GM21423 (cell line): ENCODE data around the gene BBX.

Experiments
- ATAC-seq: cut with Tn5 transposase; IDR thresholded peaks from one replicate; pipeline ENCODE4 v1.9.1; 2021; ENCODE audit warnings: mild to moderate bottlenecking, moderate library complexity; ENCODE audit not compliant: unreplicated experiment

BBX gene

DNA sequence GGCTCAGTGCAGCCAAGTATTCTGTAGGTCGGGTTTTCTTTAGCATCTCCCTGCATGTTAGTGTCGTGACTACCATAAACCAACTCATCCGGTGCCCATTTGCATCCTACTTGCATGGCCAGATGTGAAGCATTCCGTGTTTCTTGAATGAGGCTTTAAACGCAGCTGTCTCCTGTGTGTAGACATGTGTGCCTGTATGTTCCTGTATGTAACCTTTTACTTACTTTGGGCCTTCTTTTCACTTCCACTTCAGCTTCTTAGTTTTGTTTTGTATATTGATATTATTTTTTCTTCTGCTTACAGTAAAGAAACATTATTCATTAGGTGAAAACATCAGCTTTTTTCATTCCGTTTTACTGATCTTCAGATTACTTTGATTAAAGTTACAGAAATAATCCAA, 267.9 kb downstream of the BBX start:
- ATAC-seq = no peak

DNA sequence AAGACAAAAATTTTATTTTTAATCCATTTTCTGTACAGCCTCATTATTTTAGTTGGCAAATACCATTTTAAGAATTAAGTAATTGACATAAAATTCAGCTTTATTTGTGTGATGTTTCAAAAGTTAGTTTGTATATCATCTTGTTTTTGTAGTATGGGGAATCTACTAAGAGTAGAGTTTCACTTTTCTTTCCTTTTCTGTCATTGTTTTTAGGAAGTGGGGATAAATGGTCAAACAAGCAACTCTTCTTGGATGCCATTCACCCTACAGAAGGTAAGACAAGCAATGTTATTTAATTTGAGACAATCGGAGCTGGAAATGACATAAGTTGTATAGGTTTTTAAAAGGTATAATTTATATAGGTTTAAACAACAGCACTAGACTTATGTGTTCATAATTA, 268.3 kb downstream of the BBX start:
- no peak for ATAC-seq

DNA sequence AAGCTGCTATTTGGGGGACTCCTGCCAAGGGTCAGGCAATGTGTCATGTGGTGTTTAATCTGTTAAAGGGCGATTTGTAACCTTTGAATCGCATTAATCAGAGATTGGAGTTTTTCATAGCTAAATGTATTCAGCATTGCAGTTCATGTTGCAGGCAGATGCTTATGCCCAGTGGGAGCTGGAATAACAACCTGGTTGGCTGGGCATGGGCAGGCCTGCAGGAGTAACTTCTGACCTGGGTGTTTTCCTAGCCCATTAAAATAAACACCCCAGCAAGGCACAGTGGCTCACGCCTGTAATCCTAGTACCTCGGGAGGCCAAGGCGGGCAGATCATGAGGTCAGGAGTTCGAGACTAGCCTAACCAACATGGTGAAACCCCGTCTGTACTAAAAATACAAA, 268.7 kb downstream of the BBX start:
- ATAC-seq = no peak

GRCh38 chr3:107794664-107795443, 272.1 kb downstream of the BBX start:
- no peak for ATAC-seq

GRCh38 chr3:107795514-107796094, 272.8 kb downstream of the BBX start:
- peak; percentile 62 for ATAC-seq

- ATAC-seq = no peak
These were observed 274.0 kb downstream of the BBX start for GRCh38 chr3:107796791-107797190.

DNA sequence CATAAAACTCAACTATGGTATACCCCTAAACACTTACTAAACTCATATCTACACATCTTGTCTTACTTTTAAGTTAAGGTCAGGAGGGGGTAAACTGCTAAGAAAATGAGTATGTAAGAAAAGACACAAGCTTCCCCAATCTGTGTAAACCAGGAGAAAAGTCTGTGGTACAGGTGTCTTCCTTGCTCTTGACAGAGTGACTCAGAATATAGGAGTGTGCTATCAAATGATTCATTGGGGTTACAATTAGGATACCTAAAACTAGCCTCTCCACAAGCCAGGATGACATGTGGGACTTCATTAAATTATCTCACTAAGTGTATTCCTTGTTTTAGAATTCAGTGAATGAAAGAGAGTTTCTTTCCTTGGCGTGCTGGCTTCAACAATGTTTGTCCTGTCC, 274.8 kb downstream of the BBX start:
- ATAC-seq = no peak

- no peak for ATAC-seq
These were observed 275.6 kb downstream of the BBX start for GRCh38 chr3:107798381-107798780.

DNA sequence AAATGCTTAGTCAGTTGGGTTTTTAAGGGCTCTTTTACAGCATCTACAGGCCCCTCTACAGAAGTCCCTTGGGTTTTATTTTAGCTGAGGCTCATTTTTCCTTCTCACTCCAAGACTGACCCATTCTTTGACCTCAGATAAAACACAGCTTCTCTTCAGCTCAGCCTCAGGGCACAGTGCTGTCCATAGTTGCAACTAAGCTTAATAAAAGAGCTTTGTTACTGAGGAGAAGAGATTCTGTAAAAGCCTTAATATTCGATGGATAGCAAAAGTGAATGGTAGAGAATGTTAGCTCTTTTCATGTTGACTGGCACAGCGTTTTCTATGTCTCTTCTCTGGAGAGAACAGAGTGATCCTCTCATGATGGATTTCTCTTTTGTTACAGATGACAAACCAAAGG, 277.9 kb downstream of the BBX start:
- no peak for ATAC-seq

DNA sequence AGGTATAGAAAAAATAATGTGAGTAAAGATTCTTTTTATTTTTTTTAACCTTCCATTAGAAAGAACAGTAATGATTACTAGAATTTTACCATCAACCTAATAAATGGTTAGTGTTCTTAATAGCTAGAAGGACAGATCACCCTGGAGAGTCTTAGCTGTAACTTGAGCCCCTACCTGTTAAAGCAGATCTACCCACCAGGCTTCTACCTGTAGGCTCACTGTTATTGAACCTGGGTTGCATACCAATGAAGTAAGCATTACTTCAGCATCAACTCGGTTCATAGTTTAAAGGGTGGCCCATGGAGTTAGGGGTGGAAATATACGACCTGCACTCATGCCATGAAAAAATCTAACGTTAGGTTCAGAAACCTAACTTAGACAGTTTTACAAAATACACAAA, 280.4 kb downstream of the BBX start:
- ATAC-seq = no peak

DNA sequence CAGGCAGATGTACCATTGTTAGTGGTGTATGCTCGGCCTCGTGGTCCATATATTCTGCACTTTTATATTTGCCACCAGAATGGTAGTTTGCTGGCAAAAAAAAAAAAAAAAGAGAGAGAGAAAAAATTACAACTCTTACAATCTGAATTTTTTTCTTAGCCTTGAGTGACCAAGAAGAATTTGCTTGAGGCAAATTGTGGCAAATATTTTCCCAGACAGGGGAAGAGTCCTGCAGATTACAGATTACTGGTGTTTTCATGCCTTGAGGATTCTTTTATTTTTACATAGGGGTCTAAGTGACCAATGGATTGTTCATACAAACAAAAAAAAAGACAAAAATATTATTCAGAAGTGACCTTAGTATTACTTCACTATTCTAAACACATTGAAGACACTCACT, 283.3 kb downstream of the BBX start:
- ATAC-seq = no peak

DNA sequence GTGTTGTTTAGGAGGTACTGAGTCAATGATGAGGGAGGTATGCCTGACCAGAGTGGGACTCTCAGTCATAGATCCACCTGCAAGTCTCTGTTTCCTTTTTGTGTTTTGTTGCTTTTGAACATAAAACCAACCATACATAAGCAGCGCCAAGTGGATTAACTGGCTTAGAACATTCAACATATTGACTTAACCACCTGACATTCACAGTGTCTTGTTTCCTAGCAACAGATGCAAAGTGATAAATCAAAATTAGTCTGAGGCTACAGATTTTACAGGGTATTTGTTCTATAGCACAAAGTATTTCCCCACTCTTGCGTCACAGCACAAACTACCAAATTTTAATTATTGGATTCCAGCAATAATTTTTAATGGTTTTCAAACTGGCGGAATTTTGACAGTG, 283.8 kb downstream of the BBX start:
- no peak for ATAC-seq

- ATAC-seq = peak; percentile 64
These were observed 287.7 kb downstream of the BBX start for GRCh38 chr3:107810171-107811071.

- no peak for ATAC-seq
These were observed 290.3 kb downstream of the BBX start for GRCh38 chr3:107813026-107813425.

GRCh38 chr3:107816107-107816506, 293.3 kb downstream of the BBX start:
- ATAC-seq = no peak

GRCh38 chr3:107817076-107817475, 294.3 kb downstream of the BBX start:
- ATAC-seq = no peak

DNA sequence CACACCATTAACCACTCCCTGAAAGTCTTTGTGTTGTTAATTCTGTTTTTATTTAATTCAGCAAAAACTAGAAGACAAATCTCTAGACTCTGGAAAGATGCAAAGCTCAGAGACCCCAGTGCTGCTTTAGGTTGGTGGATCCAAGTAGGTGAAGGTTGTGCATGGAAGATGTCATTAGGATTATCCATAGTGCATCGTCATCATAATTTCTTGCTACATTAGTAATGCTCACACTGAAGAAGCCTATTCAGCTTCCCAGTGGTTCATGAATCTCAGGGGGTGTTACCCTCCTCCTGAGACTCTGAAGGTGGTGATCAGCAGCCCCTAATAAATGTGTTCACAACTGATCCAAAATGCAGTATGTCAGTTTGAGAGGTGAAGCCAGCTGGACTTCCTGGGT, 295.3 kb downstream of the BBX start:
- no peak for ATAC-seq

DNA sequence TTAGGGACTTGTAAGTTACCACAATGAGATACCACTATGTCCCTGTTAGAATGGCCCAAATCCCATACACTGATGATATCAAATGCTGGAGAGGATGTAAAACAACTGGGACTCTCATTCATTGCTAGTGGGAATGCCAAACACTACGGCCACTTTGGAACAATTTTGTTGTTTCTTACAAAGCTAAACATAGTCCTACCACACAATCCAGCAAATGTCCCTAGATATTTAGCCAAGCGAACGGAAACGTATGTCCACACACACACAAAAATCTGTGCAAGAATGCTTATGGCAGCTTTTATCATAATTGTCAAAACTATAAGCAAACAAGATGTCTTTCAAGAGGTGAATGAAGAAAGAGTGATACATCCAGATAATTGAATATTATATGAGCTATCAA, 296.9 kb downstream of the BBX start:
- ATAC-seq = no peak

DNA sequence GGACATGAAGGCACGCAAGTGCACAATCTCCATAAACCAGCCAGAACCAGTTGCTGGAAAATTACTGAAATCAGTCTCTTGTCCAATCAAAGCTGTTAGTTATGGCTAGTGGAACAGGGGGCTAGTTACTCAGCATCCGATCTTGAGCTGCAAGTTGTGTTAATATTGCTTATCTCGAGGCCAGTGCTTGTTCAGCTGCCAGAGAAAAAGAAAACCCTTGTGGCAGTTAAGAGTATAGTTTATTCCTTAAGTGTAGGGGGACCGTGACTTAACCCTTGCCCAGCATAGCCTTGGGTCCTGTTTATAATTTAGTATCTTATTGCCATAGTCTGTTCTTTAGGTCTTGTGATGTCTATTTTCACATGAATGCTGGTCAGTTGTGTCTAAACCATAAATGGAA, 299.5 kb downstream of the BBX start:
- no peak for ATAC-seq

DNA sequence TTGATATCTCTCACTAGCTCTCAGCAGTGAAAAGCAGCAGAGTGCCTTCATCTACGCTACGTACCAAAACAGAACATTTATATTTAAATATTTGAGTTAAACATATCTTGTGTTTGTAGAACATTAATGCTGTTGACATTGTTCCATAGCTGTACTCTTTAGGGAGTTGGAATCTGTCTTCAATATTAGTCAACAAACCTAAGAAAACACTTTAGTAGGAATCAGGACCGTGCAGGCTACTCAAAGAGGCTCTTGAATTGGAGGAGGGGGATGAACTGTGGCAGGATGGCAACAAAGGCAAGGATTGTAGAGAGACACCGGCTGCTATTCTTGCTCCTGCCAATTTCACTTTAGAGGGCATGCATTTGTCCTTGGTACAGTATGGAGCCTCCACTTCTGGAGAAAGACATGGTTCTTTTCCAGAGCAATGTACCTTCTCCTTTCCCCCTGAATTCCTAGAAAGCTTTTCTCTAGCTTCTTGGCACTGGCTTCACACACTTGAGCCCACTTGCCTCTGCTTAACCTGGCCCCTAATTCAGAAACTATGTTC, 302.1 kb downstream of the BBX start:
- ATAC-seq = no peak

- ATAC-seq = no peak
These were observed 302.8 kb downstream of the BBX start for GRCh38 chr3:107825556-107825955.

DNA sequence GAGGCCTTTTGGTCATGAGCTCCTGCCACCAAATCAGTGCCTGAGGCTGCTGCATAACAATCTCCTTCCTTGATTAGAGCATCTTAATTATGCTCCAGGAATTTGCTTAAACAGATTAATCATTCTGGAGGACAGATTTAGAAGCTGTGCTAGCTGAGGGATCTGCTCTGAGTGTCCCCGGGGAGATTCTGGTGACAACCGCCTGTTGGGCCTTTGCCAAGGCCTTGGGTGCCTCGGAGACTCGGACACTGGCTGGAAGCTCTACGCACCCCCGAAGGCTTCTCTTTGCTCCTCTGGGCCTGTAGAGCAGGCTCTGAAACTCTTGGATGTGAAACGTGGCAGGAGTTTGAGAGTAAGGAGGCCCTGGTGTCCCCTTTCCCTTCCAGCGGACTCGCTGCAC, 304.0 kb downstream of the BBX start:
- no peak for ATAC-seq
